ENCODE measurements around the gene SAG.

SAG gene

DNA sequence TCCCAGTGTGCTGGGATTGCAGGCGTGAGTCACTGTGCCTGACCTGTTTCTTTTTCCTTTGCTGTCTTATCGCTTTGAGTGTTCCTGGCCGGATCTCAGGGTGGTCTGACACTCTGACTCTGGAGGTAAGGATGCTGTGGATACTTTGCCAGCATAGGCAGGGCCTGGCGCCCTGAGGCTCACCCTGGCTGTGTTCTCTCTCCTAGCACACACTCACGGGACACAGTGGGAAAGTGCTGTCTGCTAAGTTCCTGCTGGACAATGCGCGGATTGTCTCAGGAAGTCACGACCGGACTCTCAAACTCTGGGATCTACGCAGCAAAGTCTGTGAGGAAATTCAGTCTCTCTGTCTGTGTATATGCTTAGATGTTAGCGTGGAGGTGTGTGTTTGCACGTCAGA, 18.0 kb upstream of the SAG start:
- no peak for DNase-seq

DNA sequence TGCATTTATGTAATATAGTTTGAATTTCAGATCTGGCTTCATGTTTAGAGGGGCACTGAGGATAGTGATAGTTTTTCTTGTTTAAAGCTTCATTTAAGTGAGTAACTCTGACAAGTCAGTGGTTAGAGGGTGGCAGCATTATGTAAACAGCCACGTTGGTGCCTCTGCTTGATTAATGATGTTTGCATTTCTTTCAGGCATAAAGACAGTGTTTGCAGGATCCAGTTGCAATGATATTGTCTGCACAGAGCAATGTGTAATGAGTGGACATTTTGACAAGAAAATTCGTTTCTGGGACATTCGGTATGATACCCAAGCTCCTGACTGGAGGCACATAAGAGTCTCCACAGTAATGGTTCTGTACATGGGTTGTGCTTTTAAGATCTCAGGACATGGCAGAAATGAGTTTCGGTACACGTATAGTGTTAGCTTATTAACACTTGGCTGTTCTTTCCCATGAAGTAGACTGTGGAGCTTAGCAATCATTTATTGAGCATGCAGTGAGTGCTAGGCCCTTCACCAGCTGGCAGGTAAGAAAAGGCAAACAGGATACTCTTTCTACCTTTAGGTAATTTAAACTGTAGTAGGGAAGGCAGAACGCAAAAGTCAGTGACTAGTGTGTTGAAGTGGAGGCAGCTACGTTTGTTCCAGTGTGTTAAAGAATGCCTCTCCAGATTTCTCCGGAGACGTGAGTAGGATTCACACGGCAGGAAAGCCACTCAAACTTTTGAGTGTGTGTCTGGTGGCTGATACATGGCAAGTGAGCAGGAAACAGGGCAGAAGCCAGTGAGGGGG, 17.4 kb upstream of the SAG start:
- no peak for DNase-seq

DNA sequence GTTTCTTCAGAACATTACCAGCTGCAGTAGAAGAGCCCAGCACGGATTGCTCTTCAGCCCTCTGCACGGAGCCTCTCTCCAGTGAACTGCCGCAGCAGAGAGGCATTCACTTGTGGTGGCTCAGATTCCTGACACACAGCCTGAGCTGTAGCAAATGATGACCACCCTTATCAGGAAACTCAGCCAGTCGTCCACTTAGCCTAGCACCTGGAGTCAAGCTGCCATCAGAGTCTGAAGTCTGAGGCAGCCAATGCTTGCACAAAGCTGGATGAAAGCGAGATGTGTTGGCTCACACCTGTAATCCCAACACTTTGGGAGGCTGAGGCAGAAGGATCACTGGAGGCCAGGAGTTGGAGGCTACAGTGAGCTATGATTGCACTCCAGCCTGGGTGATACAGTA, 11.7 kb upstream of the SAG start:
- no peak for DNase-seq

DNA sequence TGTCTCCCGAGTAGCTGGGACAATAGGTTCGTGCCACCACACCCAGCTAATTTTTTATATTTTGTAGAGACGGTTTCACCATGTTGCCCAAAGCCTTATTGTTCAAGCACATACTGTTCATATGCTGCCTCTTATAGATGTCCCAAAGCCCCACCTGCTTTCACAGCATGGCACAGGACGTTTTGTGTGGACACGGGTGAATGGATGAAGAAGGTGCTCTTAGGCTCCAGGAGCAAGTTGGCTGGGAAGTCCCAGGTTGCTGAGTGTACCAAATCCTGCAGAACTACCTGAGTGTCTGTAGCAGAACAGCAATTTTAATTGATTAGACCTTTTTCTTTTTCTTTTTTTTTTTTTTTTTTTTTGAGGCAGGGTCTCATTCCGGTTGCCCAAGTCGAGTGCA, 10.5 kb upstream of the SAG start:
- no peak for DNase-seq

DNA sequence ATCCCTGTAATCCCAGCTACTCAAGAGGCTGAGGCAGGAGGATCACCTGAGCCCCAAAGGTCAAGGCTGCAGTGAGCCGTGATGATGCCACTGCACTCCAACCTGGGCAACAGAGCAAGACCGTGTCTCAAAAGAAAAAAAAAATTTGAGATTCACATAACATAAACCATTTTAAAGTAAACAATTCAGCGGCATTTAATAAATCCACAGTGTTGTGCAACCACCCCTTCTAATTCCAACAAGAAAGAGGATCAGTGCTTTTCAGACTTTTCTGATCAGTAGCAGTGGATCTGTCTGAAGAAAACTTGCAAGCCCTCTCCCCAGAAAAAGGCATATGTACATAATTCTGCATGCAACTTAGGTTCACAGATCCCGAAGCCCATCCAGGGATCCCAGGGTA, 7.2 kb upstream of the SAG start:
- no peak for DNase-seq

DNA sequence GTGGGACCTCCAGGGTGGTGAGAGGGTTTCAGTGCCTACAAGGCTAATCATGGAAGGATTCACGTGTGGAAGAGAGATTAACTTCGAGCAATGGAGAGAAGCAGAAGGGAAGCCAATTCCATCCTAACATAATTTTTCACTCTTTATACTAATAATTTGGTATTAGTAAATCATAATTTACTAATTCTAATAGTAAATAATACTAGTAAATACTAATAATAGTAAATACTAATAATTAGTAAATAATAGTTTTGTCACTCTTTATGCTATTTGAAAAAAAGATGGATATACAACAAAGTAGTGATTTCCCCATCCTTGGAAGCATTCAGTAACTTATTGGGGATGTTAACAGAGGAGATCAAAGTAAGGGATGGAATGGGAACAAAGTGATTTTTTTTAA, 6.4 kb upstream of the SAG start:
- no peak for DNase-seq

DNA sequence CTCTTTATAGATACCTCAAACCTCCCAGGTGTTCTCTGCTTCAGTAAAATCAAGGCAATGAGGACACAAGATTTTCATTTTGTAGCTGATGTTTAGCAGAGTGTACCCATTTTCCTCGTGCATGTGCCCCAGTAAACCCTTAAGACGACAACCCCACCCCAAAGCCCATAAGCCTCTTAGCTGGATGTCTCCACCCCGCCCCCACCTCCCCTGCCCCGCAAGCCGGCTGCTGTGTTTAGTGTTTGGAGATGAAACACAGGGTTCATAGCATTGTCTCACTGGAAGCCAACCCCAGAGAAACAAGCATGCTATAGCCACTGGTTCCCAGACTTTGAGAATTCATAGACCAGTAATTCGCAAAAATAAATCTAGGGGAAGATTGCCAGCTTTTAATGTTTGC, 5.8 kb upstream of the SAG start:
- no peak for DNase-seq

DNA sequence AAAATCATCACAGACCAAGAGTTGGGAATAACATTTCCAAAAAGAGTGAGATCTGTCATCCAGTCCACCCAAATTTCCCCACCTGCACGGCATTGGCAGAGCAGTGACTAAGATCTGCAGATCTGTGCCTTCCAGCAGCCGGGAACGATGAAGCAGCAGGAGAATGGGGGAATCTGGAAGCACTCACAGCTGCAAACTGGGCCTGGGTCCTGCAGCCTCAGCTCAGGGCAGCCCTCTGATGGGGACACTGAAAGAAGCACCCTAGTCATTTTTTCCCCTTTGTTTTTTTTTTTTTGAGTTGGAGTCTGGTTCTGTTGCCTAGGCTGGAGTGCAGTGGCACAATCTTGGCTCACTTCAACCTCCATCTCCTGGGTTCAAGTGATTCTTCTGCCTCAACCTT, 4.4 kb upstream of the SAG start:
- no peak for DNase-seq

DNA sequence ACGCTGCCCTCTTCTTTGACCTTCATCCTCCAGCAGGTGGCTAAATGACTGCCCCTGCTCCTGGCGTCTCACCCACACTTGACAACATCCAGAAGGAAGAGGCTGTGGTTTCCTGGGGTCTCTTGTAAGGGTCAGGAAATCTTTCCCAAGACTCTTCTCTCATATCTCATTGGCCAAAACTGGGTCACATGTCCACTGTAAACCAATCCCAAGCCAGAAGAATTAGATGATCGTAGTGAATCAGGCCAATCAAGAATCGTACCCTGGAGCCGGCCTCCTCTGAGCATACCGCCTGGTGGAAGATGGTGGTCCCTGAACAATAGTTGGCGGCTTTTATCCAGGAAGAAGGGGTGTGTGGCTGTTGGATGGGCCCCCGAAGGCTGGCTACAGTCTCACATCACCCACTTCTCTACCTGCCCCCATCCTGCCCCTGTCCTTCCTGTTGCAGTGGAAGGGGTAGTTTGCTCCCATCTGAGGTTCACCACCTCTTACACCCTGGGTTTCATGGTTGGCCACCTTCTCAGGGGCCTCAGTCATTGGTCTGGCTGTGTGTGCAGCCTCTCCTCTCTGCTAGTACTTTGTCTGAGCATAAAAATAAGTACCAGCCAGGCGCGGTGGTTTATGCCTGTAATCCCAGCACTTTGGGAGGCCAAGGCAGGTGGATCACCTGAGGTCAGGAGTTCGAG, 3.8 kb downstream of the SAG start:
- DNase-seq, result no peak

DNA sequence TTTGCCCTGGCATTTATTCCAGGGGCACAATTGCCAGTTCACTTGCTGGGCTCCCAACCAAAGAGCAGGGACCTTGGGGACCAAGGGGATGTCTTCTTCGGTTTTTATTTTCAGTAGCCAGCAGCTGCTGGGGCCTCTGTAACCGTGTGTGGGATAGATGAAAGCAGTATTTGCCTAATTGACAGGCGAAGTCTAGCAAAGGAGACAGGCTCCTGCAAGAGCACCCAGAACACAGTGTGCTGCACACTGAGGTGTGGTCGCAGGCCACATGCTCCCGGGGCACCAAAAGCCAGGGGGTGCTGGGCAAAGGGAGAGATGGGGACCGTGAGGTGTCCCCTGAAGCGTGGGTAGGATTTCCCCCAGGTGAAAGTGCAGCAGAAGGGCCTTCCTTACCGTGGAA, 5.3 kb downstream of the SAG start:
- no peak for DNase-seq

DNA sequence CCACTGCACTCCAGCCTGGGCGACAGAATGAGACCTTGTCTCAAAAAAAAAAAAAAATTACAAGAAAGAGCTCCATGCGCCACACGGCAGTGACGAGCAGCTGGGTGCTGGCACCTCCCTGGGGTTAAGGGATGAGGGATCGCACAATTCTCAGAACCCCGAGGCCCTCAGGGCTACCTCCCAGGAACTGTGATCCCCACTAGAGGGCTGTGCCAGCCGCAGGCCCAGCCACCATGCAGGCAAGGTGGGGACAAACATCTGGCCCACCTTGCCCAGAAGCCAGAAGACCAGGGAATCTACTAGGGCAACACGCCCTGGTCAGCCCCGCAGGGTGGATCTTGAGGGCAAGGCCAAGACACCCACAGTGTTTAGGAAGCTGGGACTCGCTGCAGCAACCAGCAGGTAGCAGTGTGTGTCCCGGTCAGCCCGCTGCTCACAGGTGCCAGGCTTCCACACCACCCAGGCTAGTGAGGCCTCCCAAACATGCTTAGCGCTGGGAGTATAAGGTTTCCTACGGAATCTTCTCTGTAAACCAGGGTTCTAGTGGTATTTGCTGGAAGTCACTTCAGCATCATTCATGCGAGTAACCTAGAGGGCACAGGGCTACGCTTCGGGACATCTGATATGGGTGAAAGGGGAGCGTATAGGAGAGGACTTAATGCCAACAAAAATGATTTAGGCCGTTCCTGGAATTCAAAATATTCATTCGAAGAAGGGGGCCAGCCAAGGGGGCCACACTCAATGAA, 6.7 kb downstream of the SAG start:
- DNase-seq, result no peak

DNA sequence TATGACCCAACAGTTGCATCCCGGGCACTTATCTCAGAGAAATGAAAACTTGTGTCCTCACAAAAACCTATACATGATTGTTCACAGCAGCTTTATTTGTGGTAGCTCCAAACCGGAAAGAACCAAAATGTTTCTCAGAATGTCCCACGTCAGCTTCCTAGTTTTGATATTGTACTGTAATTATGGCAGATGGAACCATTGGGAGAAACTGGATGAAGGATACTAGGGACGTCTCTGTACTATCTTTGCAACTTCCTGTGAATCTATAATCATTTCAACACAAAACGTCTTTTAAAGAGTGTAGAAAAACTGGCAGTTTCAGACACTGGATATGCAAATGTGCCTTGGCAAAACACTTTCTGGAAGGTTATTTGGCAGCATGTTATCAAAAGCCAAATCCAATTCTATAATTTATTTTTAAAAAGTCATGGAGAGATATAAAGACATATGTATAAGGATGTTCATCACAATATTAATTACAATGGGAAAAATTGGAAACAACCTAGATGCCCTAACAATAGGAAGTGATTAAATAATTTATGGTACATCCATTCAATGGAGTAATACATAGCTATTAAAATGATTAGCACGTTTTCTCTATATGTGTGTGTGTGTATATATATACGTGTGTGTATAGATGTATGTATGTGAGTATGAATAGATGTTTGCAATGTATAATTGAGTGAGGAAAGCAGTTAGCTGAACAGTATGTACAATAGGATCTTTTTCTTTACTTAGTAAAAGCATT, 9.8 kb downstream of the SAG start:
- no peak for DNase-seq

DNA sequence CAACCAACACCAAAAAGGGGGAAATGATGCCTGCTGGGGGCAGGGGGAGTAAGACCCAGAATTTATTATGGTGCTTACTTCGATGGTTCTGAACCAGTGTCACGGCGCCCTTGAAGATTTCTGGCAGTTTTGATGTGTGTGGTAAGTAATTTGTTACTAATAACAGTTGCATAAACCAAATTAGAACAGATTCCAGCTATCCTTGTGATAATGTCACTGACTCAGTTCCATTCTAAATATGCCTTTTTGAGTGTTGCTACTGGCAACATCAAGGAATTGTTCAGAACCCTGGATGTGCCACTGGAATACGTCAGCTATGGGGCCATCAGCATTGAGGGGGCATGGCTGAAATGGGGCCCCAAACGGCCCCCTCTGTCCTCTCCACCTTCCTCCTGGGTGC, 11.6 kb downstream of the SAG start:
- DNase-seq, result no peak

DNA sequence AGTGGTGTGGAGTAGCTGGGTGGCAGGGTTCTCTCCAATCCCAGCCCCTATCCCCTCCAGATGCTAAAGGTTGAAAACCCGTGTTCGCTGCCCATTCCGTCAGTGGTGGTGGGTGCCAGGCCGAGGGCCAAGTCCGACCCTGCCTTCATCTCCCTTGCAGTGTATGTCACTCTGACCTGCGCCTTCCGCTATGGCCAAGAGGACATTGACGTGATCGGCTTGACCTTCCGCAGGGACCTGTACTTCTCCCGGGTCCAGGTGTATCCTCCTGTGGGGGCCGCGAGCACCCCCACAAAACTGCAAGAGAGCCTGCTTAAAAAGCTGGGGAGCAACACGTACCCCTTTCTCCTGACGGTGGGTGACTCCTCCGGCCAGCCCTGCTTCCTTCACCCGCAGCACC, 12.9 kb downstream of the SAG start:
- DNase-seq, result no peak

DNA sequence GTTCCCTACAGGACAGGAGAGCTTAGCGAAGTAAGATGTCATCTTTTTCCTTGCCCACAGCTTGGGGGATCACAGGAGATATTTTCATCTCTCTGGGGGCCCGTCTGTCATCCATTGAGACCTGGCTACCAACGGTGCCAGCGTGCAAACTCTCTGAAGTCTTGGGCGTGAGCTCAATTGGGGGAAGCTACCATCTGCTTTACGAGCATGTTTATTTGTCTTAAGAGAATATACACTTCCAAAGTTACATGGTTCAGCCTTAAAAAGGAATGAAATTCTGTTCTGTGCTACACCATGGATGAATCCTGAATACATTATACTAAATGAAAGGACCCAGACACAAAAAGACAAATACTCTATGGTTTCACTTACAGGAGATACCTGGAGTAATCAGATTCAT, 13.6 kb downstream of the SAG start:
- DNase-seq, result no peak

DNA sequence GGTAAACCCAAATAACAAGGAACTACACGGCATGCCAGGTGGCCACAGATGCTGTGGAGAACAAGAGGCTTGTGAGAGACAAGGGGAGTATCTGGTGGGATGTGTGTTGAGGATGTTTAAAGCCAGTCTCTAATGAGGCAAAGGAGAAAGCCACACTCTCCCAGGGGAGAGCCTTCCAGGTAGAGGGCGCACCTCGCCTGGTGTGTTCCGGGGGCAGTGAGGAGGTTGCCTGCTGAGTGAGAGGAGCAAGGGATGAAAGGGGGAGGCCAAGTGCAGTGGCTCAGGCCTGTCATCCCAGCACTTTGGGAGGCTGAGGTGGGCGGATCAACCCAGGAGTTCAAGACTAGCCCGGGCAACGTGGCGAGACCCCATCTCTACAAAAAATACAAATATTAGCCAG, 16.2 kb downstream of the SAG start:
- DNase-seq, result no peak

DNA sequence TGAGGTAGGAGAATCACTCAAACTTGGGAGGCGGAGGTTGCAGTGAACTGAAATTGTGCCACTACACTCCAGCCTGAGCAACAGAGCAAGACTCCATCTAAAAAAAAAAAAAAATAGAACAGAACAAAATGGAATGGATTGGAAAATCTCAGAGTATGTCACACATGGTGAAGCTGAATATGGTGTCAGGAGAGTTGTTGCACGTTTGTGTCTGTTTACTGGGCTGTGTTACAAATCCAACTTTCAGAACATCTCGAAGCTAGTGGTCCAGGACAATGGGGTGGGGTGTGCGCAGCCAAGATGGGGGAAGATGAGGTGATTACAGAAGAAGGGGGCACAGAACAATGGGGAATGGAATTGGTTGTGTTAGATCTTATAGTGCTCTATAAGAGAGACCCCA, 17.6 kb downstream of the SAG start:
- no peak for DNase-seq

DNA sequence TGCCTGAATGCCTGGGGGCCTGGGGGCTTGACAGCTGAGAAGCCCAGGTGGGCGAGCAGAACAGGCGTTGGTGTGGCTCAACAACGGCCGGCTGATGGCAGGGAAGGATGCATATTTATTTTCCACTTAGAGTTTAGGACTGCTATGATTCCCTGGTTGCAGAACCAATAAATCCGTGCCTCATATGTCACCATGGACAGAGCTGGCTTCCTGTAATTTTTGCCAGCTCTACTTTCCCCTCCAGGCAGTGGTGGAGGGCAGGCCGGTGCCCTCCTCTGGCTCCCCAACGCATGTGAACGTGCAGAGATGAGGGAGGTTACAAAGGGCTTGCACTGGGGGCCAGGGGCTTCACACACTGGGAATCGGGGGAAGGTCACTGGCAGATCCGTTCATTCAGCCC, 18.2 kb downstream of the SAG start:
- DNase-seq, result no peak

DNA sequence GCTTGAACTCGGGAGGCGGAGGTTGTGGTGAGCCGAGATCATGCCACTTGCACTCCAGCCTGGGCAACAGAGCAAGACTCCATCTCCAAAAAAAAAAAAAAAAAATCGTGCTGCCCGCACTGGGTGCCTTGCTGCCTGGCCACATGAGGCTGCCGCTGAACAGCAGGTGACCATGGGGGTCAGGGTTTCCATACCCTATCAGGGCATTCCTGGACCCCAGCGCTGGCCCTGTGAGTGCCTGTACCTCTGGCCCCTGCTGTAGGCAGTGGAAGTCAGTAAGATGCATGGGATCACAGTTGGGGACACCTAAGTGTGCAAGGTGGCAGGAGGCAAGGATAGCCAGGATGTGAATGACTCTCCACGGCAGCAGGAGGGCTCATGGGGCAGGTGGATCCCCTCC, 18.9 kb downstream of the SAG start:
- no peak for DNase-seq

DNA sequence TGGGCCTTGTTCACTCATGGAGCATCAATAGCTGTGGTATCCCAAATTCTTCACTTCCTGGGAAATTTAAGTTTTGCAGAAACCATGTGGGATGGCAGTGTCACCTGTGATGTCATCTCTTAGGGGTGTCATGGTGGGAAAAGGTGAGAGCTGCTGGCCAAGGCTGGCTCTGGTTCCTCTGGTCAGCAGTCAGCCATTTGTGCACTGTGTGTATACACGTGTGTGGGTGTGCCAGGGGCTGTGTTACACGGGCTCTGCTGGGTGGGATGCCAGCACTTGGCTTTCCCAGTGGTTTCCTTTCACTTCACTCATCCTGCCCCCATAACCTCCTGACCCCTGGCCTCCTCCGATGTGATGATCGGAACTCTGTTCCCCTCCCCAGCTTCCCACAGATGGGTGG, 21.3 kb downstream of the SAG start:
- no peak for DNase-seq

DNA sequence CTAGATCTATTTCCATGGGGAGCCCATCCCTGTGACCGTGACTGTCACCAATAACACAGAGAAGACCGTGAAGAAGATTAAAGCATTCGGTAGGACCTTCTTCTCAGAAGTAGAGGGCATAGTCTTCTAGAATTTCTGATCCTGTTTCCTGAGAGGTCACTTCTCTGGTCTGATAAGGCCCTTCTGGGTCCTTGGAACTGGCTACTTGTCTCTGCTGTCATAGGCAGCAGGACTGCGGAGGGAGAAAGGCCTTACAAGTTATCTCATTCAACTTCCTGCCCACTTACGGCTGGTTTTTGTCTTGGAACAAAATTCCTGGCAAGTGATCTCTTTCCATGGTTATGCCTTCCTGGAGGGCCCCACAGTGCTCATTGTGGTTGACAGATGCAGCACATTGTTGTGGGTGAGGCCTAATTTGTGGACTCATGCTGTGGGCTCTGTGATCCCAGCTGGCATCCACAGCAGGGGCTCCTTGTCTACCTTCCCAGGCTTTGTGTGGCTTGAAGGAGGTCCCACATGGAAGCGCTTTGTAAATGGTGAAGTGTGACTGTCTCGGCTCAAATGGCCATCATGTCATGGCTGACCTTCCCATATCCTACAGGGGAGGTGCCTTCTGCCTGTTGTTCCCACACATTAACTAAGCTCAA, 22.0 kb downstream of the SAG start:
- DNase-seq, result no peak

DNA sequence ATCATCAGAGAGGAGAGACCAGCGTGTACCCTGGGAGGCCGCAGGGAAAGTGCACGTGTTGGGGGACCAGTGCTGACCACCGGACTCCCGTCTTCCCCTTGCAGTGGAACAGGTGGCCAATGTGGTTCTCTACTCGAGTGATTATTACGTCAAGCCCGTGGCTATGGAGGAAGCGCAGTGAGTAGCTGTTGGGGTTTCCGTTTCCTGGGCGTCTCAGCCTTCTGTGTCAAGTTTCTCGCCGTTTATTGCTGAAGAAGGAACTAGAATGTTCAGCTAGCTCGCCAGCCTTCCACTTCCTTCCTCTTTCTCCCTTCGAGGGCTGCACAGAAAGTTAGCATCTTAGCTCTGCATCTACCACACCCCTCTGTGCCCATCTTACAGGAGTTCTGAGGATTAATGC, 23.9 kb downstream of the SAG start:
- peak; percentile 99 for DNase-seq

DNA sequence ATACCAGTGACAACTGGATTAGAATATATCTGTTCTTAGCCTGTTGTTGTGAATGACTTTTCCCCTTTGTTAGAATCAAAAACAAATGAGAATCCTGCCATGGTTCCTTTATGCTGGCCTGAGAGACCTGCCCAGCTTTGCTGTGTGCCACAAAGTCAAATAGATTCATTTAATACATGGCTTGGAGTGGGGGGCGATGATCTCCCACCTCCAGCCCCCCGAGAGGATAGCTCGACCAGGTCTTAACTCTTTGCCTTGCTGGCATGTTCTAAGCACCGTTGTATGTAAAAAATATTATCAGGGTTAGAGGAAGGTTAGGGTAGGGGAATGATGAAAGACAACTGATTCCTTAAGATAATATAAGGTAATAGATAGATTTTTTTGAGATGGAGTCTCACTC, 24.5 kb downstream of the SAG start:
- no peak for DNase-seq

All from GF-D8 (cell line).